Forelimb muscle (tissue), 1 donor: ENCODE results near the gene F7. TPM values are rescaled to one million over a fixed set of nuclear protein-coding genes. Genes with fewer than 3 reads are reported as not detected.
"Not testable (repeated sequence)": the region's sequence is repeated elsewhere in the genome, so short reads cannot be mapped to it uniquely, and the experiment has no call there.

ENCODE experiments used
- DNase-seq: peaks from one replicate; pipeline ENCODE4 v3.0.0-alpha.2; 2013; ENCODE audit warnings: low read depth
- polyA plus RNA-seq: library from polyadenylated mRNA; unstranded; fragments of 120-200 nt; gene quantifications from one replicate; pipeline ENCODE4 v1.2.1, GENCODE V29; 2013; ENCODE audit not compliant: insufficient read length

F7 gene
- polyA plus RNA-seq, 1 donor = 1.5 TPM

DNA sequence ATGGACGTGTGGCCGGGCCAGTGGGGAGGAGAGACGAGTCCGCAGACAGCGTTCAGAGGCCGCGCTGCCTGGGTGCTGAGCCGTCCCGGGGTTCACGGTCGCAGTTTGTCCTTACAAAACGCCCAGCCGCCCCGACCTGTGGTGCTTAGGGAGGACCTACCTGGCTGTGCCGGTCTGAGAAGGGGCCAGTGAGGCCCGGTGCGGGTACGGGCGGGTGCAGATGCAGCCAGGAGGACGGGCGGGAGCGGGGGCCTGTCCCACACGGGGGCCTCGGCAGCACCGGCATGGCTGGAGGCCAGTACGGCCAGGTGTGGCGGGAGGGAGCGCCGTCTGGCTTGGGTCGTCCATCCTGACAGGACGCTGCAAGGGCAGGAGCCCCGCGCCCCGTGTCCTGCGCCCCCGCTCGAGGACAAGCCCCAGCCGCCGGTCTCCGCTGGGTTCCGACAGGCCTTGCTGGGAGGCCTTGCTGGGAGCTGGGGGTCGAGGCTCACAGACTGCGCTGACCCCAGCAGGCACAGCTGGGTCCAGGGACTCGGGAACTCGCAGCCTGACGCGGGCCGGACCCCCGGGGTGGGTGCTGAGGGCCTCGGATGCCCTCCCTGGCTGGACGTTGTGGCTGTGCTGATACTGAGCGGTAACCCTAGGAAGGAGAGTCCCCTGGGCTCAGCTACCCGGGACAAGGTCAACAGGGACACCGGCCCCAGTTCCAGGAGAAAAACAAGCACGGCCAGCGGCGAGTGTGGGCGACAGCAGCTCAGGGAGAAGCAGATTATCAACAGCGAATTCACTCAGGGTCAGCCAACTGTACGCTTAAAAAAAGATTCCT, 47.6 kb downstream of the F7 start:
- DNase-seq = no peak

DNA sequence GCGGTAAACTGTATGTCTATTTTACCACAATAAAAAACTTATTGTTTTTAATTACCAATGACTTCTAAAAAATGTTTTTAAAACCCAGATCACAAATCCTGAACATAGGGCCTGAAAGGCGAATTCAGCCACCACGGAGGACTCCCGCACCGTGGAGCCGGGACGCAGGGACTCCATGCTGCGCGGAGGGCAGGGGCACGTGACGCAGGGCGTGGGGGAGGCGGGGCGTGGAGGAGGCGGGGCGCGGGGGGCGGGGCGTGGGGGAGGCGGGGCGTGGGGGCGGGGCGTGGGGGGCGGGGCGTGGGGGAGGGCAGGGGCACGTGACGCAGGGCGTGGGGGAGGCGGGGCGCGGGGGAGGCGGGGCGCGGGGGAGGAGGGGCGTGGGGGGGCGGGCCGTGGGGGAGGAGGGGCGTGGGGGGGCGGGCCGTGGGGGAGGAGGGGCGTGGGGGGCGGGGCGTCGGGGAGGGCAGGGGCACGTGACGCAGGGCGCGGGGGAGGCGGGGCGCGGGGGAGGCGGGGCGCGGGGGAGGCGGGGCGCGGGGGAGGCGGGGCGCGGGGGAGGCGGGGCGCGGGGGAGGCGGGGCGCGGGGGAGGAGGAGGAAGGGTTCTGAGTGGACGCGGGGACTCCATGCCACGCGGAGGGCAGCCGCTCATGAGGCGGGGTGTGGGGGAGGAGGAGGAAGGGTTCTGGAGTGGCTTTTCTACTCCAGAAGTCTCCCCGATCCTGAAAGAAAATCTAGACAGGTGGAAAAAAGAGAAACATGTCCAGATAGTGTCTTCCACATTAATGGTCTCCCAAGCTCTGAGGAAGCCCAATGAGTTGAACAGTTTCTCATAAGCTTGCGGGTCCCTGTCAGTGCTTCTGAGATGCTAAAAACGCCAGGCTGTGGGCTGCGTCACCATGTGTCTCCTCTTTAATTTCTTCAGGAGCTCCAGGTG, 48.5 kb downstream of the F7 start:
- DNase-seq = peak; percentile 24

DNA sequence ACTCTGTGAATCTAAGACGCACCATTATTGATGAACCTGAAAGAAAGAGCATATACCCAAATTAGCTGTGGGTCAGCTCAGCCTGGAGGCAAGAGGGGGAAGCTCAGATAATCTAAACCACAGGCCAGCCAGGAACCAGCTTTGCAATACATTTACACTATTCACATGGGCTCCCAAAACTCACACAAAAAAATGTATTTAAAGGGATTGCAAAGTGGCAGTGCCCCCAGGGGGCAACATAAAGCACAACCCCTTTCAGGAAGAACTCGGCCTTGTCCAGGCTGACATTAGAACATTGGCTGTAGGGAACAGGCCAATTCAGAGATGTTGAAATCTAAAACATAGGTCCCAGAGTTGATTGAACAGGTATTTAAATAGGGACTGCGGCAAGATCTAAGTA, 49.6 kb downstream of the F7 start:
- no peak for DNase-seq

DNA sequence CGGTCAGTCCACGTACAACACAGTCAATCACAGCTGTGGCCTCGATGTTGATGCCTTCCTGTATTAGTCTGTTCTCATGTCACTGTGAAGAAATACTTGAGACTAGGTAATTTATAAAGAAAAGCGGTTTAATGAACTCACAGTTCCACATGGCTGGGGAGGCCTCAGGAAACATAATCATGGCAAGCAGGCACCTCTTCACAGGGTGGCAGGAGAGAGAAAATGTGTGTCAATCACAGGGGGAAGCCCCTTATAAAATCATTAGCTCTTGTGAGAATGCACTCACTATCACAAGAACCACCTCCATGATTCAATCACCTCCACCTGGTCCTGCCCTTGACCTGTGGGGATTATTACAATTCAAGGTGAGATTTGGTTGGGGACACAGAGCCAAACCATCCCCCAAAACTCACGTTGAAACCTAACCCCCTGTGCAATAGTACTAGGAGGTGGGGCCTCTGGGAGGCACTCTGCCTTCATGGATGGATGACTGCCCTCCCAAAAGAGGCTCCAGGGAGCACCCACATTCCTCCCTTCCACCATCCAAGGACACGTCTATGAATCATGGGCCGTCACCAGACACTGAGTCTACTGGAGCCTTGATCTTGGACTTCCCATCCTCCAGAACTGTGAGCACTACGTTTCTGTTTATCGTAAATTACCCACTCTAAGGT, 50.5 kb downstream of the F7 start:
- no peak for DNase-seq

DNA sequence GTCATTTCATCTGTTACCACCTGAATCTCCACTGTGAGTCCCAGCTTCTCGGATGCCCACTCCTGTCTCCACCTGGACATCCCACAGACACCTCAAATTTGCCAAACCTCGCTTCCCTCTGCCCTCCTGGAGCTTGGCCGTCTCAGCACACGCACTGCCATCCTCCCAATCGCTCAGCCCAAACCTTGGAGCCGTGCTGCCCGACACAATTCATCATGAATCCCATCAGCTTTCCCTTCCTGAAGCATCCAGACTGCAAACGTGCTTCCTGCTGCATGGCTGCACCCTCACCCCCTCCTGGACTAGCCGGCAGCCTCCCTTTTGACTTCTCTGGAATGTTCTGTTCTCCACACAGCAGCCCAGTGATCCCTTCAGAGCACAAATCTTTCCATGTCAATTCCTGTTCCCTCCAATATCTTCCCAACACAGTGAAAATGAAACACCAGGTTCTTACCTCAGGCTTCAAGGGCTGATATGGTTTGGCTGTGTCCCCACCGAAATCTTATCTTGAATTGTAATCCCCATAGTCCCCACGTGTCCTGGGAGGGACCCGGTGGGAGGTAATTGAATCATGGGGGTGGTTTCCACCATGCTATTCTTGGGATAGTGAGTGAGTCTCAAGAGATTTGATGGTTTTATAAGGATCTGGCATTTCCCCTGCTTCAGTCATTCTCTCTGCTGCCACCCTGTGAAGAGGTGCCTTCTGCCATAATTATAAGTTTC, 51.8 kb downstream of the F7 start:
- DNase-seq = no peak

DNA sequence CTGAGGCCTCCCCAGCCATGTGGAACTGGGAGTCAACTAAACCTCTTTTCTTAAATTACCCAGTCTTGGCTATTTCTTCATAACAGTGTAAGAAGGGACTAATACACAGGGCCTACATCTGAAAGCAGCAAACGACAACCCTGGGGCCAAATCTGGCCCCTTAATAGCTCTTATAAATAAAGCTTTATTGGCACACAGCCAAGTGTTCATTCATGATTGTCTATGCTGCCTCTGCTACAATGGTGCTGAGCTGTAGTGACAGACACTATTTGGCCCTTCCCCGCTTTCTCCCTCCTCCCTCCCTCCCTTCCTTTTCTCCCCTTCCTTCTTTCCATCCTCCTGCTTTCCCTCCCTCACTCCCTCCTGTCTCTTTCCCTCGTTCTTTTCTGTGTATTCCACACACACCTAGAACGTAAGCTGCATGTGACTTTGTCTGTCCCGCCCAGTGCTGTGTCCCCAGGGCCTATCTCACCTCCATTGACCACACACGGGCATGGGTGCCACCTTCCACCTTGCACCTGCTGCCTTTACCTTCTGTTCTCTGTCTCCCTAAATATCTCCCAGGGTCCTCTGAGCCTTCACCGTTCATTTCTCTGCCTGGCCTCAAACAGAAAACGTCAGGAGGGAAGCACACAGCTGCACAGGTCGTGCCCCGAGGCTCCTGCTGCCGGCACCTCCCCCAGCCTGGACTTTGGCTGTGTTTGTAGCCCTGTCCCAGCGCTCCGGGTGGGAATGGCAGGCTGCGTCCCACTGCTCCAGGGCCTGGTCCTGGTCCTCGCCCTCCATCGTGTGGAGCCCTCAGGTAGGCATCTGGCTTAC, 52.5 kb downstream of the F7 start, which contains the start of gene PROZ:
TSS of gene PROZ (plus strand) at position 720 of the 819 bp plus-strand sequence. CDS start at position 733, 13 bp downstream.
- DNase-seq = no peak

DNA sequence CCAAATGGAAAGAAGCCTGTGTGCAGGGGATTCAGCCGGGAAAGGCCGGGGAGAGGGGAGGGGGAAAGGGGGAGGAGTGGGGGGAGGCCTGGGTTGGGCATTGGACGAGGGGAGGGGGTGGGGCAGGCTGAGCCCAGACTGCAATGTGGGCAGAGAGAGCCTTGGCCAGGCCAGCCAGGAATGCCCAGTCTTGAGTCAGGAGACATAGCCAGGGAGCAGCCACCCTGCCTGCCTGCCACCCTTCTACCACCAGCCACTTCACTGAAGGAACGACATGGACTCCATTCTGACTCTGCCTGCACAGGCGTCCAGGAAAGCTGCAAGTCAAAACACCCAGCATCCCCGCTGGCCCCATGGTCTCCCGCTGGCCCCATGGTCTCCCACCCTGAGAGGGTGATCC, 53.4 kb downstream of the F7 start:
- no peak for DNase-seq

DNA sequence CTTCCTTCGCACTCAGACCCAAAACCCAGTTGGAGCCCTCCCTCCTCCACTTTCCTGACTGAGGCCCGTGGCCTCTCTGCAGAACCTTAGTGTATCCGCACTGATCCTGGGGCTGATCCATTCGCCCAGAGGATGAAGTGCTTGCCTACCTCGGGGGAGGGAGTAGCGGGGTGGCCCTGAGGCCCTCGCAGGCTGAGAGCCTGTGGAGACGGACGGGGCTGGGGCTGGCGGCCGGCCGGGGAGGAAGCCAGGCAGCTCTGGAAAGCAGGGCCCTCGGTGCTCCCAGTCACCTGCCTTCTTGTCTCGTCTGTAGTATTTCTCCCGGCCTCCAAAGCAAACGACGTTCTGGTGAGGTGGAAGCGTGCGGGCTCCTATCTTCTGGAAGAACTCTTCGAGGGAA, 54.1 kb downstream of the F7 start:
- no peak for DNase-seq

DNA sequence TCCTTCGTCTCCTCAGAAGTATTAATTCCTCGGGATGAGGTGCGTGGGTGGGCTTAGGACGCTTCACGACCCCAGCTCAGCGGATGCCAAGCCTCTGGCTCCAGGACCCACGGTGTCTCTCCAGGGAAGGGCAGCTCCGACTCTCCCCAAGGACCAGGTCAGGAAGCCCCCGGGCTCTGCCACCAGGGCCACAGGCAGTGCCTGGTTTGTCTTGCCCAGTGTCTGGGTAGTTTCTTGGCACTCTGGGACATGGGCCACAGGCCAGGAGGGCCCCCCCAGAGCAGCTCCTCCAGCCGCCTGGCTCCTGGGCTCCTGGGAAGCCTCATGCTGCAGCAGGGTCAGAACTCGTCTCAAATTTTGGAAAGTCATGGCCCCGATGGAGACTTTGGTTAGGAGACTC, 55.4 kb downstream of the F7 start:
- no peak for DNase-seq

DNA sequence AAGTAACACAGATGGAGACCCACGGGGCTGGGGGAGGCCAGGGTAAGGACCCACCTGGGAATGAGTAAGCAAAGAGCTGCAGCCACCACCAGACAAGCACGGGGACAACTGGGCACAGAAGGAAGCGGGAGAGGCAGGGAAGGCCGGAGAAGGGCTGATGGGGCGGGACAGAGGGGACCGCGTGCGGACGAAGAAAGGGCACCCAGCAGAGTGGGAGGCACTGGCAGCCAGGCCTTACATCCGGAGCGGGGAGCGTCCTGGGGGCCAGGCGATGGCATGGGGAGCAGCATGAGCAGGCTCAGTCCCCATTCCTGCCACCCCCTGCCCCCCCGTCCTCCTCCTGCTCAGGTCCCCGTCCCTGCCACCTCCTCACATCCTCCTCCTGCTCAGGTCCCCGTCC, 55.8 kb downstream of the F7 start:
- no peak for DNase-seq

DNA sequence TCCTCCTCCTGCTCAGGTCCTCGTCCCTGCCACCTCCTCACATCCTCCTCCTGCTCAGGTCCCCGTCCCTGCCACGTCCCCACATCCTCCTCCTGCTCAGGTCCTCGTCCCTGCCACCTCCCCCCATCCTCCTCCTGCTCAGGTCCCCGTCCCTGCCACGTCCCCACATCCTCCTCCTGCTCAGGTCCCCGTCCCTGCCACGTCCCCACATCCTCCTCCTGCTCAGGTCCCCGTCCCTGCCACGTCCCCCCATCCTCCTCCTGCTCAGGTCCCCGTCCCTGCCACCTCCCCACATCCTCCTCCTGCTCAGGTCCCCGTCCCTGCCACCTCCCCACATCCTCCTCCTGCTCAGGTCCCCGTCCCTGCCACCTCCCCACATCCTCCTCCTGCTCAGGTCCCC, 56.4 kb downstream of the F7 start:
- DNase-seq = not testable (repeated sequence)

DNA sequence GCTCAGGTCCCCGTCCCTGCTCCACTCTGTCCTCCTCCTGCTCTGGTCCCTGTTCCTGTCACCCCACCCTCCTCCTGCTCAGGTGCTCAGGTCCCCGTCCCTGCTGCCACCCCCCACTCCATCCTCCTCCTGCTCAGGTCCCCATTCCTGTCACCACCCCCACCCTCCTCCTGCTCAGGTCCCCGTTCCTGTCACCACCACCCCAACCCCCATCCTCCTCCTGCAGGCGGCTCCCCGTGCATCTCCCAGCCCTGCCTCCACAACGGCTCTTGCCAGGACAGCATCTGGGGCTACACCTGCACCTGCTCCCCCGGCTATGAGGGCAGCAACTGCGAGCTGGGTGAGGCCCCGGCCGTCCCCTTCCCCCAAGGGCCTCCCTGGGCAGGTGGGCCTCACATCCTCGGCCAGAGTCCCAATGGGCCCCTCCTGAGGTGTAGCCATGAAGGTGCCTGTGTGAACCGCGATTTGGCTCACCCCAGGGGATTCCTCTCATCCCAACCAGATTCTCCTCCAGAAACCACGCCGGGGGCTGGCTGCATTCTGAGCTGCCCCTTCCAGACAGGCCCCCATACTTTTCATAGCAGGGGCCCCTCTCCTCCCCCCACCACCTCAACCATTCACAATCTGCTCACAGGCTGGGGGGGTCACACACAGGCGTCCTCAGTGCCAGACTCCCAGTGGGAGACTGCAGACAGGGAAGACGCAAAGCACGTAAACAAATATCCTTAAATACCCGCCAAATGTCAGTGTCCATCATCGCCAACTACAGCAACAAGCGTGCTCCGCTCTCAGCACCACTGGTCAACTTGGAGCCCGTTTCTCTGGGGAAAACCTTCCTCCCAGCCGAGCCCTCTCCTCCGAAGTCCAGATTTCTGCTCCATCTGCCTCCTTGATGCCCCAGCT, 57.4 kb downstream of the F7 start:
- no peak for DNase-seq

DNA sequence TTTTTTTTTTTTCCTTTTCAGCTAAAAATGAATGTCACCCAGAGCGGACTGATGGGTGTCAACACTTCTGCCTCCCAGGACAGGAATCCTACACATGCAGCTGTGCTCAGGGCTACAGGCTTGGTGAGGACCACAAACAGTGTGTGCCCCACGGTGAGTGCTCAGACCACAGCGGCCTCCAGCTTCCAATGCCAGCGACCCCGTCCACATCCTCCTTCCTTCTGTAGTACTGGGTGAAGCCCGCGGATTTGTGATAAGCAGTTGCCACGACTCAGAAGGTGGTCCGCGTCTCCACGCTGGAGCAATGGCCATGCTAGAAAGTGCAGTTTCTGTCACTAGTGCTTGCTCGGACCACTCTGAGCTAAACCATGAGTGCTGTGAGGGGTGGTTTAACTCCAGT, 58.9 kb downstream of the F7 start:
- no peak for DNase-seq

DNA sequence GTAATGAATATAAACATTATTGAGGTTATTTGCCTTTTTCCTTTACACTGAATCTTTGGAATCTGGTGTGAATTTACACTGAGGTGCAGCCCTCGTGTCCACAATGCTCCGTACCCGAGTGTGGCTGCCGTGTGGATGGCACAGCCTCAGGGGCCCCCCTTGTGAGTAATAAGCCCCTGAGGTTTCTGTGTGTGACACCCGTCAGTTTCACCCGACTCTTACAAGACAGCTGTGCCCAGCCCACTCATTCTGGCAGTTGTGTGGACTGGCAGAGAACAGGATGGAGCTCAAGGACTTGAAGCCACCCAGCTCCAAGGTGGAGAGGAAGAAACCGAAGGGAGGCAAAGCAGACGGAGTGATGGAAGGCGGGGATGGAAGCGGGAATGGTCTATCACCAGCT, 60.7 kb downstream of the F7 start:
- DNase-seq = no peak

DNA sequence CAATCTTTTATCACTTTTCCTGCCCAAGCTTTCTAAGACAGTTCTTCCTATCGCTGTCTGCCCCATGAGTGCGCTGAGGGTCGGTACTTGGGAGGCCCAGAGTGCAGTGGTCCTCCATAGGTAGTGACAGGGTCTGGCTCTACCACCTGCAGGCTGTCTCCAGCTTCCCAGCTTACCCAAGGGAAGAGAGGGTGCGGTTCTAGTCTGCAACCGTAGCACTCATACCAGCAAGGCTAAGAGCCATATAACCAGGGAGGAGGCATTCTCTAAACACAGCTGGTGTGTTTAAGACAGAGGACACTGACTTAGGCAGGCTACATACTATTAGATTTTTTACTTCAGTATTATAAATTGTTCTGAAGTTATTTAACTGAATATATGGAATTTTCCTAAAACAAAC, 61.1 kb downstream of the F7 start:
- no peak for DNase-seq

DNA sequence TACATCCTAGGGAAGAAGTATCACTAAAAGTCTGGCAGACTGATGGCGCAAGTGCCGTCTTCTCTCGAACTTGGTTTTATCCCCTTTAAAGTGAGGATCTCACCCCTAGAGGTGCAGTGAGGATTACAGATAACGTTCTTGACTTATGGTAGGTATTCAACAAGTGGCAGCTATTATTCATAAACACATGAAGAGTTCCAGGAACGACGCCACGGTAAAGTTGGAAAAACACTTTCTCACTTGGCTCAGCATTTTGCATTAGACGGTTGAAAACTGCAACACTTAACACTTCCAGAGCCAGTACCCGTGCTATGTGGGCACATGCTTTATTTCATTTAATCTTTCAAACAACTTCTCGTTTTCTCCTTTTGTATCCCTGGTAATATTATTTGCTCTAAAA, 61.6 kb downstream of the F7 start:
- DNase-seq = no peak

DNA sequence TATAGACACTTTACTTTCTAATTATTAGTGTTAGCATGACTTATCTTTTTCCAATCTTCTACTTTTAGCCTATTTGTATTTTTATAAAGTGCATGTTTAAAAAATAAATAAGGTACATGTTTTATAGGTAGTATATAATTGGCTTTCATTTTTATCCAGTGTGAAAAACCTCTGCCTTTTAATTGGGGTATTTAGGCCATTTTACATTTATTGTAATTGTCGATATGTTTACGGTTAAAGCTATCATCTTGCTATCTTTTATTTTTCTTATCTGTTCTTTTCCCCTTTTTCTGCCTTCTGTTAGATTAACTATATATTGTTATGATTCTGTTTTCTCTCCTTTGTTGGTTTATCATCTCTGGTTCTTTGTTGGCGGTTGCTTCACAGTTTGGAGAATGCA, 62.0 kb downstream of the F7 start:
- no peak for DNase-seq

DNA sequence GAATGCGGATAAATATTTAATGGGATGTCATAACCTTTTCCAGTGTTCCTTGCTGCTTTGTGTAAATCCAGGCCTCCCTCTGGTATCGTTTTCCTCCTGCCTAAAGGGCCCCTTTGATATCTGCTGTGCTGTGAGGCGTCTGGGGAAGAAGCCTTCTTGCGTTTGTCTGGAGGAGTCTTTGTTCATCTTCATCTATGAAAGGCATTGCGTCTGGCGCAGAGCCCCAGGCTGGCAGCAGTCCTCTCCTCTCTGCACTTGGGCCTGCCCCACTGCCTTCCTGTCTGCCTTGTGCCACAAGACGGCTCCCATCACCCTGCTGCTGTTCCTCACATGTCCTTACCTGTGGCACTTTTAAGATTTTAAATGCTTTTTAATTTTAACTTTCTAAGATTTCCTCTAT, 62.6 kb downstream of the F7 start:
- DNase-seq = no peak
